MCF 10A (cell line): ENCODE results near the gene OTUD3. TPM values are rescaled to one million over a fixed set of nuclear protein-coding genes. Genes with fewer than 3 reads are reported as not detected.

Experiments used
- BruUV-seq: library from RNA; stranded (reverse); fragments of 400-500 nt; replicated peaks from 2 replicates; lab custom pipeline; 2021; lab: Mats Ljungman, UMichigan
- CTCF ChIA-PET: fragments of 300-600 bp; sonication (Branson Sonifier 250); formaldehyde crosslinking; extraction: SDS; loops from one replicate; lab custom pipeline; 2021; ENCODE audit warnings: antibody characterized with exemption, inconsistent platforms; lab: Yijun Ruan, JAX
- POLR2A ChIA-PET: fragments of 300-600, 350-650 bp; sonication (Branson Sonifier 250); formaldehyde crosslinking; extraction: SDS; loops from one replicate; lab custom pipeline; 2020; ENCODE audit warnings: antibody characterized with exemption, inconsistent platforms; lab: Yijun Ruan, JAX
- DNase-seq: peaks from one replicate; pipeline ENCODE4 v3.0.0-alpha.2; 2018; ENCODE audit not compliant: unreplicated experiment
- H3K27ac Mint-ChIP-seq: one replicate; pipeline ENCODE4 v1.8.0; 2022; ENCODE audit warnings: mild to moderate bottlenecking, low read depth, mixed read lengths; ENCODE audit not compliant: unreplicated experiment
- H3K27me3 Mint-ChIP-seq: one replicate; pipeline ENCODE4 v1.8.0; 2022; ENCODE audit warnings: mixed read lengths; ENCODE audit not compliant: insufficient read depth, unreplicated experiment
- H3K36me3 Mint-ChIP-seq: one replicate; pipeline ENCODE4 v1.8.0; 2022; ENCODE audit warnings: mild to moderate bottlenecking, moderate library complexity, mixed read lengths; ENCODE audit not compliant: insufficient read depth, unreplicated experiment
- H3K4me1 Mint-ChIP-seq: one replicate; pipeline ENCODE4 v1.8.0; 2022; ENCODE audit warnings: mixed read lengths; ENCODE audit not compliant: insufficient read depth, unreplicated experiment
- H3K4me3 Mint-ChIP-seq: one replicate; pipeline ENCODE4 v1.8.0; 2022; ENCODE audit warnings: mild to moderate bottlenecking, moderate library complexity, mixed read lengths; ENCODE audit not compliant: unreplicated experiment
- H3K9me3 Mint-ChIP-seq: one replicate; pipeline ENCODE4 v1.8.0; 2022; ENCODE audit warnings: mixed read lengths; ENCODE audit not compliant: unreplicated experiment
- intact Hi-C: fragments of 100-400 bp; cut with micrococcal nuclease; formaldehyde crosslinking; loops from 2 replicates; pipeline ENCODE4 v1.14.1; 2022
- total RNA-seq: library from RNA; stranded (reverse); gene quantifications from 2 replicates; pipeline ENCODE4 v1.2.3, GENCODE V29; 2022
- TF ChIP-seq, protein P1 (sequence below): fragments of 200-600 bp; IDR thresholded peaks from one replicate; pipeline ENCODE4 v1.8.0; 2022; ENCODE audit warnings: antibody characterized with exemption, mild to moderate bottlenecking; ENCODE audit not compliant: unreplicated experiment

Gene OTUD3
- total RNA-seq, 1 experiment from 2014 or later: 11.6 TPM

- Mint-ChIP-seq H3K4me1 (no peaks in the 10 kb centered on the region), H3K27me3 (peaks cover 11% of the 10 kb centered on the region), H3K27ac (no peak overlapping the region), H3K9me3 (peaks cover 40% of the 10 kb centered on the region), H3K36me3 (no peaks in the 10 kb centered on the region), H3K4me3 (no peak overlapping the region)
- intact Hi-C loops: no loop called here
- TF ChIP-seq, protein P1, sequence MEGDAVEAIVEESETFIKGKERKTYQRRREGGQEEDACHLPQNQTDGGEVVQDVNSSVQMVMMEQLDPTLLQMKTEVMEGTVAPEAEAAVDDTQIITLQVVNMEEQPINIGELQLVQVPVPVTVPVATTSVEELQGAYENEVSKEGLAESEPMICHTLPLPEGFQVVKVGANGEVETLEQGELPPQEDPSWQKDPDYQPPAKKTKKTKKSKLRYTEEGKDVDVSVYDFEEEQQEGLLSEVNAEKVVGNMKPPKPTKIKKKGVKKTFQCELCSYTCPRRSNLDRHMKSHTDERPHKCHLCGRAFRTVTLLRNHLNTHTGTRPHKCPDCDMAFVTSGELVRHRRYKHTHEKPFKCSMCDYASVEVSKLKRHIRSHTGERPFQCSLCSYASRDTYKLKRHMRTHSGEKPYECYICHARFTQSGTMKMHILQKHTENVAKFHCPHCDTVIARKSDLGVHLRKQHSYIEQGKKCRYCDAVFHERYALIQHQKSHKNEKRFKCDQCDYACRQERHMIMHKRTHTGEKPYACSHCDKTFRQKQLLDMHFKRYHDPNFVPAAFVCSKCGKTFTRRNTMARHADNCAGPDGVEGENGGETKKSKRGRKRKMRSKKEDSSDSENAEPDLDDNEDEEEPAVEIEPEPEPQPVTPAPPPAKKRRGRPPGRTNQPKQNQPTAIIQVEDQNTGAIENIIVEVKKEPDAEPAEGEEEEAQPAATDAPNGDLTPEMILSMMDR: no peak
- POLR2A ChIA-PET: no interaction called here
- CTCF ChIA-PET: no interaction called here
- no peak for DNase-seq
- no TSS peak for BruUV-seq
These were observed 73.5 kb downstream of the OTUD3 start for GRCh38 chr1:19955534-19956170.

GRCh38 chr1:19957779-19958178 is 75.6 kb downstream of the OTUD3 start:
- POLR2A ChIA-PET: no interaction called here
- CTCF ChIA-PET: interaction anchor here (0.7 kb wide), 1 partner anchor 24 kb away, joined by 3 read pairs; no protein-coding TSS in a partner anchor
- no peaks in the 10 kb centered on the region for H3K4me1 Mint-ChIP-seq
- H3K4me3 Mint-ChIP-seq: no peak overlapping the region
- H3K36me3 Mint-ChIP-seq: no peaks in the 10 kb centered on the region
- no TSS peak for BruUV-seq
- peaks cover 25% of the 10 kb centered on the region for H3K27me3 Mint-ChIP-seq
- H3K9me3 Mint-ChIP-seq: peaks cover 34% of the 10 kb centered on the region
- TF ChIP-seq, protein P1: no peak
- intact Hi-C loops: no loop called here
- no peak for DNase-seq
- H3K27ac Mint-ChIP-seq: no peak overlapping the region

DNA sequence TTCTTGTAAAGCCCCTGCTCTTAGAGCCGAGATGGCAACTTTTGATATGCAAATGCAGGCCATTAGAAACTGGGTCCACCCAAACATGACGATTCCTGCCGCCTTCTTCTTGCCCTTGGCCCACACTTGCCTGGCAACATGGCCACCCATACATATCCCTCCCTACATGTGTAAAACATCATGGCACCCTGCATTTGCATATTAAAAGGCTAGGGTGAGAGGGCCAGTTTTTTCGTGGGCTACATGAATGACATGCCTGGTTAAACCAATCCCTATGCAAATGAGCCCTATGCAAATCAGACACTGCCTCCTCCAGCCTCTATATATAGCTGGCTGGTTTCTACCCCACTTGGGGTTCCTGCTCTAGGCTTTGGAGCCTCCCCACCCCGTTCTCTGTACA is 78.4 kb downstream of the OTUD3 start:
- DNase-seq: no peak
- no peaks in the 10 kb centered on the region for H3K36me3 Mint-ChIP-seq
- peaks cover 48% of the 10 kb centered on the region for H3K27me3 Mint-ChIP-seq
- ChIA-PET POLR2A (no interaction called here), CTCF (no interaction called here)
- H3K4me1 Mint-ChIP-seq: no peaks in the 10 kb centered on the region
- no TSS peak for BruUV-seq
- TF ChIP-seq, protein P1: no peak
- peaks cover 7% of the 10 kb centered on the region for H3K9me3 Mint-ChIP-seq
- intact Hi-C loops: no loop called here
- no peak overlapping the region for H3K4me3 Mint-ChIP-seq
- no peak overlapping the region for H3K27ac Mint-ChIP-seq

Other genes starting within 250 kb of the OTUD3 start
- 70.4 and 73.3 TPM in 2 replicates for gene NBL1, start 238.1 kb upstream of the OTUD3 start, total RNA-seq
- not detected in 2 replicates for gene HTR6, start 217.5 kb upstream of the OTUD3 start, total RNA-seq
- gene TMCO4, start 82.5 kb upstream of the OTUD3 start, total RNA-seq: 19.0 and 20.5 TPM in 2 replicates
- not detected in 2 replicates for gene RNF186, start 67.1 kb upstream of the OTUD3 start, total RNA-seq
- gene PLA2G2E, start 41.2 kb downstream of the OTUD3 start, total RNA-seq: not detected in 2 replicates
- not detected in 2 replicates for gene PLA2G2A, start 97.2 kb downstream of the OTUD3 start, total RNA-seq
- gene PLA2G5, start 187.8 kb downstream of the OTUD3 start, total RNA-seq: not detected in 2 replicates
- not detected in 2 replicates for gene PLA2G2D, start 237.1 kb downstream of the OTUD3 start, total RNA-seq